ENCODE results near the gene DPP6. TPM values are rescaled to one million over a fixed set of nuclear protein-coding genes. Genes with fewer than 3 reads are reported as not detected.

Gene DPP6
- total RNA-seq, 1 experiment from 2014 or later: not detected

- Mint-ChIP-seq H3K36me3 (peaks cover 88% of the 10 kb centered on the region), H3K4me3 (no peak overlapping the region), H3K4me1 (no peaks in the 10 kb centered on the region), H3K27me3 (ENCODE audit: low read depth) (peaks cover 7% of the 10 kb centered on the region), H3K9me3 (peaks cover 92% of the 10 kb centered on the region), H3K27ac (no peak overlapping the region)
- ATAC-seq: no peak
- DNase-seq (ENCODE audit: low spot score): no peak
- ChIA-PET POLR2A (no interaction called here), CTCF (no interaction called here)
- no peak for TF ChIP-seq NFATC4 (CRISPR knock-in tag; IDR thresholded peaks at IDR 0.05)
- TF ChIP-seq, protein P1, sequence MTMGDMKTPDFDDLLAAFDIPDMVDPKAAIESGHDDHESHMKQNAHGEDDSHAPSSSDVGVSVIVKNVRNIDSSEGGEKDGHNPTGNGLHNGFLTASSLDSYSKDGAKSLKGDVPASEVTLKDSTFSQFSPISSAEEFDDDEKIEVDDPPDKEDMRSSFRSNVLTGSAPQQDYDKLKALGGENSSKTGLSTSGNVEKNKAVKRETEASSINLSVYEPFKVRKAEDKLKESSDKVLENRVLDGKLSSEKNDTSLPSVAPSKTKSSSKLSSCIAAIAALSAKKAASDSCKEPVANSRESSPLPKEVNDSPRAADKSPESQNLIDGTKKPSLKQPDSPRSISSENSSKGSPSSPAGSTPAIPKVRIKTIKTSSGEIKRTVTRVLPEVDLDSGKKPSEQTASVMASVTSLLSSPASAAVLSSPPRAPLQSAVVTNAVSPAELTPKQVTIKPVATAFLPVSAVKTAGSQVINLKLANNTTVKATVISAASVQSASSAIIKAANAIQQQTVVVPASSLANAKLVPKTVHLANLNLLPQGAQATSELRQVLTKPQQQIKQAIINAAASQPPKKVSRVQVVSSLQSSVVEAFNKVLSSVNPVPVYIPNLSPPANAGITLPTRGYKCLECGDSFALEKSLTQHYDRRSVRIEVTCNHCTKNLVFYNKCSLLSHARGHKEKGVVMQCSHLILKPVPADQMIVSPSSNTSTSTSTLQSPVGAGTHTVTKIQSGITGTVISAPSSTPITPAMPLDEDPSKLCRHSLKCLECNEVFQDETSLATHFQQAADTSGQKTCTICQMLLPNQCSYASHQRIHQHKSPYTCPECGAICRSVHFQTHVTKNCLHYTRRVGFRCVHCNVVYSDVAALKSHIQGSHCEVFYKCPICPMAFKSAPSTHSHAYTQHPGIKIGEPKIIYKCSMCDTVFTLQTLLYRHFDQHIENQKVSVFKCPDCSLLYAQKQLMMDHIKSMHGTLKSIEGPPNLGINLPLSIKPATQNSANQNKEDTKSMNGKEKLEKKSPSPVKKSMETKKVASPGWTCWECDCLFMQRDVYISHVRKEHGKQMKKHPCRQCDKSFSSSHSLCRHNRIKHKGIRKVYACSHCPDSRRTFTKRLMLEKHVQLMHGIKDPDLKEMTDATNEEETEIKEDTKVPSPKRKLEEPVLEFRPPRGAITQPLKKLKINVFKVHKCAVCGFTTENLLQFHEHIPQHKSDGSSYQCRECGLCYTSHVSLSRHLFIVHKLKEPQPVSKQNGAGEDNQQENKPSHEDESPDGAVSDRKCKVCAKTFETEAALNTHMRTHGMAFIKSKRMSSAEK (CRISPR knock-in tag; IDR thresholded peaks at IDR 0.05; ENCODE audit: borderline replicate concordance): no peak
- TF ChIP-seq GTF2I (CRISPR knock-in tag; conservative IDR thresholded peaks at IDR 0.05): no peak
- no peak for TF ChIP-seq CTCF (IDR thresholded peaks at IDR 0.05)
Observed at GRCh38 chr7:154394804-154395203, 342.6 kb downstream of the DPP6 start.

DNA sequence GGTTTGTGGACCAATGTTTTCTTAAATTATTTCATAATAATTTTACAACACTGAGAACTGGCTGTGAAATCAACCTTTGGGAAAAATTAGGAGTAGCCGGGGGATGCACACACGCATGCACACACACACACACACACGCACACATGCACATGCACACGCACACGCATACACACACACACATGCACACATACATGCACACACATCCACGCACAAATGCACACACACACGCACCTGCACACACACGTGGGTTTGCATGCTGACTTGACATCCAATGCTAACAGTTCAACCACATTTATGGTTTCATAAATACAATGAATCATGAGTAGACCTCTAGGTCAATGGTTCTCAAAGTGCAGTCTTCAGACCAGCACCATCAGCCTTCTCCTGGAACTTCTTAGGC is 354.1 kb downstream of the DPP6 start:
- DNase-seq (ENCODE audit: low spot score) (no peak), ATAC-seq (no peak)
- no peak for TF ChIP-seq ETV6 (CRISPR knock-in tag; IDR thresholded peaks at IDR 0.05)
- Mint-ChIP-seq H3K27me3 (ENCODE audit: low read depth) (peaks cover 8% of the 10 kb centered on the region), H3K36me3 (peaks cover 64% of the 10 kb centered on the region), H3K27ac (no peak overlapping the region), H3K9me3 (peaks cover 74% of the 10 kb centered on the region), H3K4me1 (no peaks in the 10 kb centered on the region), H3K4me3 (no peak overlapping the region)
- CTCF ChIA-PET: no interaction called here
- POLR2A ChIA-PET: no interaction called here

- ATAC-seq (no peak), DNase-seq (ENCODE audit: low spot score) (no peak)
- Mint-ChIP-seq H3K27ac (no peak overlapping the region), H3K27me3 (ENCODE audit: low read depth) (peaks cover 10% of the 10 kb centered on the region), H3K36me3 (peaks cover 67% of the 10 kb centered on the region), H3K4me1 (no peaks in the 10 kb centered on the region), H3K4me3 (no peak overlapping the region), H3K9me3 (peaks cover 81% of the 10 kb centered on the region)
- CTCF ChIA-PET: no interaction called here
- POLR2A ChIA-PET: no interaction called here
- TF ChIP-seq NFATC4 (CRISPR knock-in tag; IDR thresholded peaks at IDR 0.05) (no peak), ETV6 (CRISPR knock-in tag; IDR thresholded peaks at IDR 0.05) (no peak), CDX4 (CRISPR knock-in tag; IDR thresholded peaks at IDR 0.05; ENCODE audit: borderline replicate concordance) (no peak), ZNF671 (CRISPR knock-in tag; IDR thresholded peaks at IDR 0.05) (no peak), ERG (CRISPR knock-in tag; IDR thresholded peaks at IDR 0.05) (no peak)
- TF ChIP-seq, protein P2, sequence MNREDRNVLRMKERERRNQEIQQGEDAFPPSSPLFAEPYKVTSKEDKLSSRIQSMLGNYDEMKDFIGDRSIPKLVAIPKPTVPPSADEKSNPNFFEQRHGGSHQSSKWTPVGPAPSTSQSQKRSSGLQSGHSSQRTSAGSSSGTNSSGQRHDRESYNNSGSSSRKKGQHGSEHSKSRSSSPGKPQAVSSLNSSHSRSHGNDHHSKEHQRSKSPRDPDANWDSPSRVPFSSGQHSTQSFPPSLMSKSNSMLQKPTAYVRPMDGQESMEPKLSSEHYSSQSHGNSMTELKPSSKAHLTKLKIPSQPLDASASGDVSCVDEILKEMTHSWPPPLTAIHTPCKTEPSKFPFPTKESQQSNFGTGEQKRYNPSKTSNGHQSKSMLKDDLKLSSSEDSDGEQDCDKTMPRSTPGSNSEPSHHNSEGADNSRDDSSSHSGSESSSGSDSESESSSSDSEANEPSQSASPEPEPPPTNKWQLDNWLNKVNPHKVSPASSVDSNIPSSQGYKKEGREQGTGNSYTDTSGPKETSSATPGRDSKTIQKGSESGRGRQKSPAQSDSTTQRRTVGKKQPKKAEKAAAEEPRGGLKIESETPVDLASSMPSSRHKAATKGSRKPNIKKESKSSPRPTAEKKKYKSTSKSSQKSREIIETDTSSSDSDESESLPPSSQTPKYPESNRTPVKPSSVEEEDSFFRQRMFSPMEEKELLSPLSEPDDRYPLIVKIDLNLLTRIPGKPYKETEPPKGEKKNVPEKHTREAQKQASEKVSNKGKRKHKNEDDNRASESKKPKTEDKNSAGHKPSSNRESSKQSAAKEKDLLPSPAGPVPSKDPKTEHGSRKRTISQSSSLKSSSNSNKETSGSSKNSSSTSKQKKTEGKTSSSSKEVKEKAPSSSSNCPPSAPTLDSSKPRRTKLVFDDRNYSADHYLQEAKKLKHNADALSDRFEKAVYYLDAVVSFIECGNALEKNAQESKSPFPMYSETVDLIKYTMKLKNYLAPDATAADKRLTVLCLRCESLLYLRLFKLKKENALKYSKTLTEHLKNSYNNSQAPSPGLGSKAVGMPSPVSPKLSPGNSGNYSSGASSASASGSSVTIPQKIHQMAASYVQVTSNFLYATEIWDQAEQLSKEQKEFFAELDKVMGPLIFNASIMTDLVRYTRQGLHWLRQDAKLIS (CRISPR knock-in tag; IDR thresholded peaks at IDR 0.05; ENCODE audit: borderline replicate concordance): no peak
Observed at GRCh38 chr7:154409703-154410311, 357.6 kb downstream of the DPP6 start.
